Tibial nerve (tissue), 4 donors: Measurements from ENCODE around the gene CCDC186.

Source experiments
- EP300 ChIP-seq, 2 donors: sonication (generic); formaldehyde crosslinking; IDR thresholded peaks; one replicate each; pipeline ENCODE4 v1.6.1; 2017; ENCODE audit warnings: antibody characterized with exemption in 2 of 2, mild to moderate bottlenecking in 1 of 2
- POLR2A ChIP-seq, 2 donors: fragments of 450-650 bp; IDR thresholded peaks; one replicate each; pipeline ENCODE4 v1.6.1; 2017; ENCODE audit warnings: antibody characterized with exemption in 2 of 2, mild to moderate bottlenecking in 2 of 2, moderate library complexity in 2 of 2
- TF ChIP-seq, protein P1 (sequence below), 5 experiments: fragments of 200-600 bp in 3 of 5; fragments of 450-650 bp in 2 of 5; sonication (generic) in 3 of 5; IDR thresholded peaks; one replicate each; pipeline ENCODE4 v1.5.1; 2016 to 2019; ENCODE audit warnings: antibody characterized with exemption in 5 of 5, mild to moderate bottlenecking in 3 of 5, moderate library complexity in 2 of 5

DNA sequence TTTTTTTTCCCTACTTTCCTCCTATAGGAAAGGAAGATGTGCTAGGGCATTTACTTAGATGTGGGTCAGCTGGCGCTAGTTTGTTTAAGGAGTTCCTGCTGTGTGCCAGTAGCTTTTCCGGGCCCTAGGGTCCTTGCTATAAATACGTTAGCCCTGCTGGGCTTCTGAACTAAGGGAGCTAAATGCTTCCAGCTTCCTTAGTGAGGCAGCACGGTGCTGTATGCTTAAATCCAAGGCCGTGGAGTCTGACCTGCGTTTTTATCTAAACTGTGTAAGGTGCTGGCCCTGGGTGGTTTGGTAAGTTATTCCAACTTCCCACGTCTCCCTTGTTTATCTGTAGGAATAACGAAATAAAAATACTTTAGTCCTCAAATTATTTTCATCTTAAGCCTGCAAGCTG lies 5.7 kb upstream of the CCDC186 start:
- no peak for TF ChIP-seq EP300 (IDR thresholded peaks at IDR 0.05)
- TF ChIP-seq, protein P1, sequence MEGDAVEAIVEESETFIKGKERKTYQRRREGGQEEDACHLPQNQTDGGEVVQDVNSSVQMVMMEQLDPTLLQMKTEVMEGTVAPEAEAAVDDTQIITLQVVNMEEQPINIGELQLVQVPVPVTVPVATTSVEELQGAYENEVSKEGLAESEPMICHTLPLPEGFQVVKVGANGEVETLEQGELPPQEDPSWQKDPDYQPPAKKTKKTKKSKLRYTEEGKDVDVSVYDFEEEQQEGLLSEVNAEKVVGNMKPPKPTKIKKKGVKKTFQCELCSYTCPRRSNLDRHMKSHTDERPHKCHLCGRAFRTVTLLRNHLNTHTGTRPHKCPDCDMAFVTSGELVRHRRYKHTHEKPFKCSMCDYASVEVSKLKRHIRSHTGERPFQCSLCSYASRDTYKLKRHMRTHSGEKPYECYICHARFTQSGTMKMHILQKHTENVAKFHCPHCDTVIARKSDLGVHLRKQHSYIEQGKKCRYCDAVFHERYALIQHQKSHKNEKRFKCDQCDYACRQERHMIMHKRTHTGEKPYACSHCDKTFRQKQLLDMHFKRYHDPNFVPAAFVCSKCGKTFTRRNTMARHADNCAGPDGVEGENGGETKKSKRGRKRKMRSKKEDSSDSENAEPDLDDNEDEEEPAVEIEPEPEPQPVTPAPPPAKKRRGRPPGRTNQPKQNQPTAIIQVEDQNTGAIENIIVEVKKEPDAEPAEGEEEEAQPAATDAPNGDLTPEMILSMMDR (IDR thresholded peaks at IDR 0.05): no peak
- TF ChIP-seq POLR2A (IDR thresholded peaks at IDR 0.05): no peak
